GM12878 (cell line): ENCODE measurements around the gene AEBP1. TPM values are rescaled to one million over a fixed set of nuclear protein-coding genes. Genes with fewer than 3 reads are reported as not detected.

Experiments used
- ATAC-seq: fragments of 200-7000 bp; cut with Tn5 transposase; 3 replicates; pipeline ENCODE4 v1.9.1; 2020; ENCODE audit warnings: mild to moderate bottlenecking, moderate library complexity
- BruUV-seq: library from RNA; stranded (reverse); fragments of 400-500 nt; replicated peaks from 2 replicates; lab custom pipeline; 2021; lab: Mats Ljungman, UMichigan
- CTCF ChIA-PET: fragments of 300-600 bp; sonication (Branson Sonifier 250); formaldehyde crosslinking; extraction: SDS; loops from one replicate; lab custom pipeline; 2021; ENCODE audit warnings: inconsistent platforms; lab: Yijun Ruan, JAX
- POLR2A ChIA-PET: fragments of 350-600 bp; formaldehyde crosslinking; extraction: SDS; loops from one replicate; lab custom pipeline; 2021; ENCODE audit warnings: inconsistent platforms; lab: Charles Lee
- RAD21 ChIA-PET: fragments of 300-600 bp; sonication (Branson Sonifier 250); formaldehyde crosslinking; loops from one replicate; lab custom pipeline; 2023; ENCODE audit warnings: antibody characterized with exemption; ENCODE audit not compliant: unreplicated experiment; lab: Charles Lee
- SMC1A ChIA-PET: fragments of 300-600 bp; sonication (Branson Sonifier 250); formaldehyde crosslinking; loops from one replicate; lab custom pipeline; 2023; ENCODE audit not compliant: unreplicated experiment, uncharacterized antibody; lab: Charles Lee
- DNase-seq: peaks from one replicate; pipeline ENCODE4 v3.0.0-alpha.2; 2011; ENCODE audit warnings: low read depth, low spot score
- FAIRE-seq: peaks from 3 replicates; lab custom pipeline; 2011; peaks lifted over from hg19 to GRCh38; lab: Jason Lieb, UNC
- H2AFZ ChIP-seq: 2 replicates; pipeline ENCODE4 v1.6.0; 2011; ENCODE audit warnings: low read depth, low read length, control low read depth; ENCODE audit not compliant: control insufficient read depth
- H3K27ac ChIP-seq: 2 replicates; pipeline ENCODE4 v1.5.1; 2011; ENCODE audit warnings: control low read depth; ENCODE audit not compliant: control insufficient read depth, insufficient read depth
- H3K27me3 ChIP-seq, 2 experiments: replicated peaks in 1 of 2; 2 replicates each; pipeline versions ENCODE4 v1.6.0 to v1.6.1; 2011; ENCODE audit warnings: low read length in 1 of 2; ENCODE audit not compliant: control insufficient read depth in 2 of 2, insufficient read depth in 2 of 2
- H3K36me3 ChIP-seq, 2 experiments: 2 replicates each; pipeline ENCODE4 v1.5.1; 2011; ENCODE audit warnings: low read length in 1 of 2; ENCODE audit not compliant: control insufficient read depth in 2 of 2, insufficient read depth in 2 of 2
- H3K4me1 ChIP-seq: 2 replicates; pipeline ENCODE4 v1.6.1; 2011; ENCODE audit warnings: mild to moderate bottlenecking, low read length, moderate library complexity, mixed read lengths; ENCODE audit not compliant: control insufficient read depth, insufficient read depth
- H3K4me2 ChIP-seq: 2 replicates; pipeline ENCODE4 v1.6.0; 2011; ENCODE audit warnings: control low read depth; ENCODE audit not compliant: control insufficient read depth, insufficient read depth
- H3K4me3 ChIP-seq: fragments of 200-600 bp; sonication (generic); 2 replicates; pipeline ENCODE4 v1.5.1; 2016
- H3K79me2 ChIP-seq: 2 replicates; pipeline ENCODE4 v1.6.0; 2011; ENCODE audit warnings: low read length; ENCODE audit not compliant: control insufficient read depth, insufficient read depth
- H3K9ac ChIP-seq: 2 replicates; pipeline ENCODE4 v1.8.0; 2011; ENCODE audit warnings: low read length, control low read depth, mixed read lengths; ENCODE audit not compliant: control insufficient read depth, insufficient read depth
- H3K9me3 ChIP-seq: replicated peaks from 3 replicates; pipeline ENCODE4 v1.5.1; 2011; ENCODE audit warnings: mild to moderate bottlenecking, low read length; ENCODE audit not compliant: control insufficient read depth, insufficient read depth
- H4K20me1 ChIP-seq: 2 replicates; pipeline ENCODE4 v1.6.0; 2011; ENCODE audit not compliant: control insufficient read depth, insufficient read depth
- ATF7 ChIP-seq: fragments of 450-650 bp; IDR thresholded peaks from 2 replicates; pipeline ENCODE4 v1.6.1; 2016; ENCODE audit warnings: low read depth, mild to moderate bottlenecking
- CHD2 ChIP-seq: IDR thresholded peaks from 2 replicates; pipeline ENCODE4 v1.6.1; 2011; ENCODE audit warnings: low read depth, low read length, improper control_type of control experiment, borderline replicate concordance
- EGR1 ChIP-seq, 2 experiments: IDR thresholded peaks; 1 replicate in 1 of 2; 2 replicates in 1 of 2; pipeline ENCODE4 v1.6.1; 2011 to 2012; ENCODE audit warnings: low read depth in 2 of 2, low read length in 2 of 2, borderline replicate concordance in 1 of 2, mild to moderate bottlenecking in 1 of 2, moderate library complexity in 1 of 2
- EP300 ChIP-seq, 2 experiments: fragments of 150-350 bp in 1 of 2; IDR thresholded peaks; 2 replicates each; pipeline ENCODE4 v1.6.1; 2011 to 2012; ENCODE audit warnings: low read depth in 2 of 2, low read length in 2 of 2, borderline replicate concordance in 1 of 2, improper control_type of control experiment in 1 of 2, inconsistent platforms in 1 of 2; ENCODE audit not compliant: control insufficient read depth in 1 of 2
- ETV6 ChIP-seq, 2 experiments: fragments of 450-650 bp in 1 of 2; IDR thresholded peaks in 1 of 2; conservative IDR thresholded peaks in 1 of 2; 2 replicates each; pipeline ENCODE4 v1.6.1; 2014; ENCODE audit warnings: antibody characterized with exemption in 1 of 2, borderline replicate concordance in 1 of 2, low read depth in 1 of 2, mild to moderate bottlenecking in 1 of 2, moderate library complexity in 1 of 2
- FOXK2 ChIP-seq: fragments of 450-650 bp; IDR thresholded peaks from 2 replicates; pipeline ENCODE4 v1.6.1; 2017; ENCODE audit warnings: mild to moderate bottlenecking, moderate library complexity
- IKZF1 ChIP-seq: fragments of 450-650 bp; conservative IDR thresholded peaks from 2 replicates; pipeline ENCODE4 v1.6.1; 2017; ENCODE audit warnings: antibody characterized with exemption, mild to moderate bottlenecking
- KDM1A ChIP-seq: fragments of 200-600 bp; sonication (generic); IDR thresholded peaks from 2 replicates; pipeline ENCODE4 v1.6.1; 2016; ENCODE audit warnings: borderline replicate concordance
- MEF2A ChIP-seq: IDR thresholded peaks from 2 replicates; pipeline ENCODE4 v1.6.1; 2011; ENCODE audit warnings: low read depth, mild to moderate bottlenecking, low read length, moderate library complexity; ENCODE audit not compliant: insufficient read depth
- MYB ChIP-seq: fragments of 150-350 bp; IDR thresholded peaks from 2 replicates; pipeline ENCODE4 v1.6.1; 2014; ENCODE audit warnings: mild to moderate bottlenecking, low read depth, low read length, borderline replicate concordance
- NFYA ChIP-seq: IDR thresholded peaks from 2 replicates; pipeline ENCODE4 v1.6.1; 2011; ENCODE audit warnings: low read depth, mild to moderate bottlenecking, low read length, improper control_type of control experiment, borderline replicate concordance
- NR2C1 ChIP-seq: fragments of 450-650 bp; IDR thresholded peaks from 2 replicates; pipeline ENCODE4 v1.6.1; 2017; ENCODE audit warnings: antibody characterized with exemption, mild to moderate bottlenecking, moderate library complexity
- RELA ChIP-seq: fragments of 450-650 bp; IDR thresholded peaks from 2 replicates; pipeline ENCODE4 v1.8.0; 2014; ENCODE audit warnings: borderline replicate concordance; ENCODE audit not compliant: partially characterized antibody
- RELB ChIP-seq: fragments of 450-650 bp; IDR thresholded peaks from 2 replicates; pipeline ENCODE4 v1.6.1; 2017; ENCODE audit warnings: low read depth, mild to moderate bottlenecking, moderate library complexity
- SP1 ChIP-seq: IDR thresholded peaks from one replicate; pipeline ENCODE4 v1.6.1; 2011; ENCODE audit warnings: low read depth, low read length
- SUZ12 ChIP-seq: fragments of 200-600 bp; sonication (generic); IDR thresholded peaks from one replicate; pipeline ENCODE4 v1.6.1; 2018; ENCODE audit warnings: antibody characterized with exemption, mild to moderate bottlenecking; ENCODE audit not compliant: unreplicated experiment
- WRNIP1 ChIP-seq: IDR thresholded peaks from 2 replicates; pipeline ENCODE4 v1.6.1; 2011; ENCODE audit warnings: low read depth, low read length, improper control_type of control experiment, borderline replicate concordance
- YBX1 ChIP-seq: fragments of 450-650 bp; IDR thresholded peaks from 2 replicates; pipeline ENCODE4 v1.6.1; 2016; ENCODE audit warnings: antibody characterized with exemption
- YY1 ChIP-seq: IDR thresholded peaks from 2 replicates; pipeline ENCODE4 v1.6.1; 2011; ENCODE audit warnings: low read depth, mild to moderate bottlenecking, low read length
- ZNF207 ChIP-seq: fragments of 450-650 bp; IDR thresholded peaks from 2 replicates; pipeline ENCODE4 v1.6.1; 2014; ENCODE audit warnings: antibody characterized with exemption, mild to moderate bottlenecking, borderline replicate concordance
- ZNF384 ChIP-seq: IDR thresholded peaks from 2 replicates; pipeline ENCODE4 v1.6.1; 2012; ENCODE audit warnings: low read depth, mild to moderate bottlenecking, low read length, improper control_type of control experiment, borderline replicate concordance
- WGBS: methylation state at CpG from one replicate; pipeline ENCODE4 v1.1.6; 2016; ENCODE audit warnings: low lambda C conversion rate; ENCODE audit not compliant: insufficient replicate concordance, insufficient coverage; ENCODE audit errors: missing lambda C conversion rate; 5-methylcytosine and 5-hydroxymethylcytosine counted together
- in situ Hi-C: fragments of 300-500 bp; cut with MboI; formaldehyde crosslinking; loops from 9 replicates; pipeline ENCODE4 v1.14.3; 2018; ENCODE audit warnings: mixed read lengths
- intact Hi-C: fragments of 100-400 bp; cut with micrococcal nuclease; formaldehyde crosslinking; loops from one replicate; pipeline ENCODE4 v1.14.2; 2022; ENCODE audit not compliant: unreplicated experiment
- polyA plus RNA-seq, 11 experiments: library from polyadenylated mRNA; depleted of rRNA in 4 of 11; unstranded in 6 of 11; stranded (reverse) in 5 of 11; fragments of >200 nt; fragmentation: Nextera tagmentation in 4 of 11; fragmentation: Illumina TruSeq in 1 of 11; extraction: Ambion mirVana in 4 of 11; extraction: Trizol in 1 of 11; gene quantifications; 1 replicate in 1 of 11; 2 replicates in 10 of 11; pipeline versions ENCODE4 v1.2.1 to v1.2.3, GENCODE V29; 2011 to 2016; ENCODE audit warnings: inconsistent platforms in 2 of 11, missing spikeins in 2 of 11, low read depth in 1 of 11
- total RNA-seq, 4 experiments: library from RNA; depleted of rRNA in 3 of 4; stranded (reverse); fragments of >200 nt in 3 of 4; fragmentation: Illumina TruSeq in 1 of 4; extraction: Trizol in 1 of 4; gene quantifications; 2 replicates each; pipeline versions ENCODE4 v1.2.1 to v1.2.3, GENCODE V29; 2013 to 2021
- TF ChIP-seq, protein P1 (sequence below): IDR thresholded peaks from 2 replicates; pipeline ENCODE4 v1.6.1; 2012; ENCODE audit warnings: low read length, inconsistent platforms

The AEBP1 gene
- total and polyA plus RNA-seq, 10 of the 15 experiments (the other 5 are each of a cell fraction or from before 2014, with no cell fraction given): 0.06 to 0.23 (median 0.11) TPM; not detected in 5

DNA sequence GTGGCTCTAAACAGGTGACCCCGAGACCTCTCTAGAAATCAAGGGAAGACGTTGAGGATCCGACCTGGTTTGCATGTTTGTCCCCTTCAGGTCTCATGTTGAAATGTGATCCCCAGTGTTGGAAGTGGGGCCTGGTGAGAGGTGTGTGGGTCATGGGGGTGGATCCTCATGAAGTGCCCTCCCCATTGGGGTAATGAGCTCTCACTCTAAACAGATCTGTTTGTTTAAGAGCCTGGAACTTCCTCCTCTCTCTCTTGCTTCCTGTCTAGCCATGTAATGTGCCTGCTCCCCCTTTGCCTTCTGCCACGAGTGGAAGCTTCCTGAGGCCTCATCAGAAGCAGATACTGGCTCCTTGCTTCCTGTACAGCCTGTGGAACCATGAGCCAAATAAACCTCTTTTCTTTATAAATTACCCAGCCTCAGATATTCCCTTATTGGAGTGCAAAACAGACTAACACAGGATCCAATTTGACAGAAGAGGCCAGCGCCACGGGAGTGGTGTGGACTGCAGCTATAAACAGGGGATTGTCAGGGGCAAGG, 11.0 kb upstream of the AEBP1 start (continued):
- no peak for TF ChIP-seq ZNF207
- TF ChIP-seq NFYA: no peak
- TF ChIP-seq YBX1: no peak
- no peak for TF ChIP-seq IKZF1
- no peak for TF ChIP-seq SUZ12

DNA sequence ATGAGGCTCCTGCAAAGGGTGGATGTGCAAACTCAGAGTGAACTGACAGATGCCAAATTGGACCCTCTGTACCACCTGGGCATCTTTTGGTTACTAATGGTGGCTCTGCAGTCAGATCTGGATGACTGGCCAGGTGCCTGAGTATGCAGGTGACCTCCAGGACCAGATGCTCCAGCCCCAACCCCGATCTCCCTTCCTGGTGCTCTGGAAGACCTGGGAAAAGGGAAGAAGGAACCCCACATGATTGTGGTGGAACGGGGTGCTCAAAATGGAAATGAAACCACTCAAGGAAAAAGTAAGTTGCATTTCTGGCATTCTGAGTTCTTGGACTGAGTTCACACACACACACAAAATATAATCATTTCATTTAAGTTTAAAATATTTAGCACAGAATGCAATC, 9.8 kb upstream of the AEBP1 start:
- Histone ChIP-seq H3K27ac (no peak overlapping the region), H2AFZ (no peak overlapping the region), H4K20me1 (no peaks in the 10 kb centered on the region), H3K36me3 (no peaks in the 10 kb centered on the region), H3K4me3 (no peak overlapping the region), H3K9me3 (no peaks in the 10 kb centered on the region), H3K9ac (no peak overlapping the region), H3K79me2 (no peaks in the 10 kb centered on the region), H3K4me2 (no peak overlapping the region), H3K4me1 (peaks cover 14% of the 10 kb centered on the region), H3K27me3 (no peaks in the 10 kb centered on the region)
- TF ChIP-seq YY1 (no peak), FOXK2 (no peak), CHD2 (no peak), ETV6 (conservative IDR thresholded peaks at IDR 0.05 in 1 of 2, IDR thresholded peaks at IDR 0.05 in 1 of 2; ENCODE audit: borderline replicate concordance in 1 of 2, low read depth in 1 of 2) (no peak), RELB (no peak), MYB (no peak), ATF7 (no peak), MEF2A (no peak), SP1 (no peak), NR2C1 (no peak), WRNIP1 (no peak), EGR1 (IDR thresholded peaks at IDR 0.05; ENCODE audit: borderline replicate concordance in 1 of 2, low read depth in 2 of 2, low read length in 2 of 2) (no peak), KDM1A (no peak), RELA (no peak), ZNF384 (no peak), EP300 (IDR thresholded peaks at IDR 0.05; ENCODE audit: borderline replicate concordance in 1 of 2, control insufficient read depth in 1 of 2, low read depth in 2 of 2, low read length in 2 of 2) (no peak)
- TF ChIP-seq, protein P1, sequence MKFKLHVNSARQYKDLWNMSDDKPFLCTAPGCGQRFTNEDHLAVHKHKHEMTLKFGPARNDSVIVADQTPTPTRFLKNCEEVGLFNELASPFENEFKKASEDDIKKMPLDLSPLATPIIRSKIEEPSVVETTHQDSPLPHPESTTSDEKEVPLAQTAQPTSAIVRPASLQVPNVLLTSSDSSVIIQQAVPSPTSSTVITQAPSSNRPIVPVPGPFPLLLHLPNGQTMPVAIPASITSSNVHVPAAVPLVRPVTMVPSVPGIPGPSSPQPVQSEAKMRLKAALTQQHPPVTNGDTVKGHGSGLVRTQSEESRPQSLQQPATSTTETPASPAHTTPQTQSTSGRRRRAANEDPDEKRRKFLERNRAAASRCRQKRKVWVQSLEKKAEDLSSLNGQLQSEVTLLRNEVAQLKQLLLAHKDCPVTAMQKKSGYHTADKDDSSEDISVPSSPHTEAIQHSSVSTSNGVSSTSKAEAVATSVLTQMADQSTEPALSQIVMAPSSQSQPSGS: no peak
- SMC1A ChIA-PET: no interaction called here
- BruUV-seq: no TSS peak
- CTCF ChIA-PET: no interaction called here
- WGBS: 35% methylated on average over 2 of the region's 2 CpGs
- intact Hi-C loops: no loop called here
- DNase-seq (no peak), FAIRE-seq (no peak), ATAC-seq (no peak)
- in situ Hi-C loops: no loop called here
- RAD21 ChIA-PET: no interaction called here
- POLR2A ChIA-PET: interaction anchor here (1.1 kb wide), 1 partner anchor 9 kb away, joined by 8 read pairs; no protein-coding TSS in a partner anchor
